ENCODE results near the gene PGK2. TPM values are rescaled to one million over a fixed set of nuclear protein-coding genes. Genes with fewer than 3 reads are reported as not detected.

Gene PGK2
- total and polyA plus RNA-seq, 8 donors = not detected

GRCh38 chr6:49815166-49815565, 28.1 kb upstream of the PGK2 start:
- H3K4me3 ChIP-seq = no peak overlapping the region

GRCh38 chr6:49813248-49813647, 26.2 kb upstream of the PGK2 start:
- Histone ChIP-seq H3K27me3 (no peaks in the 10 kb centered on the region), H3K4me1 (no peaks in the 10 kb centered on the region), H3K27ac (no peak overlapping the region), H3K4me3 (no peak overlapping the region), H3K9me3 (peaks cover 0 to 12% (median 3%) of the 10 kb centered on the region in 4 donors), H3K36me3 (no peaks in the 10 kb centered on the region)
- DNase-seq = no peak
- intact Hi-C loops (cut with DNase I; ENCODE audit: low total_unique reads) = no loop called here
- 70 to 89% (median 74%) methylated on average over 2 of the region's 2 CpGs for WGBS, 5 donors
- no peak for TF ChIP-seq CTCF (IDR thresholded peaks at IDR 0.05)
- TF ChIP-seq POLR2A (IDR thresholded peaks at IDR 0.05) = no peak
- TF ChIP-seq POLR2AphosphoS5 (IDR thresholded peaks at IDR 0.05) = no peak

More at GRCh38 chr6:49815166-49815565, 28.1 kb upstream of the PGK2 start:
- DNase-seq = no peak
- H3K27me3 ChIP-seq = no peaks in the 10 kb centered on the region
- intact Hi-C loops (cut with DNase I; ENCODE audit: low total_unique reads) = no loop called here
- TF ChIP-seq POLR2AphosphoS5 (IDR thresholded peaks at IDR 0.05) (no peak), POLR2A (IDR thresholded peaks at IDR 0.05) (no peak)
- no peaks in the 10 kb centered on the region for H3K36me3 ChIP-seq
- WGBS, 5 donors = 42 to 58% (median 49%) methylated on average over 2 of the region's 2 CpGs
- H3K27ac ChIP-seq = no peak overlapping the region
- H3K9me3 ChIP-seq = peaks cover 0 to 5% (median 2%) of the 10 kb centered on the region in 4 donors
- H3K4me1 ChIP-seq = no peaks in the 10 kb centered on the region

- WGBS, 5 donors = 81 to 90% (median 86%) methylated on average over 4 of the region's 4 CpGs
- no peak overlapping the region for H3K4me3 ChIP-seq
- TF ChIP-seq EP300 (IDR thresholded peaks at IDR 0.05) (no peak), POLR2A (IDR thresholded peaks at IDR 0.05) (no peak), POLR2AphosphoS5 (IDR thresholded peaks at IDR 0.05) (no peak), CTCF (IDR thresholded peaks at IDR 0.05) (no peak)
- H3K4me1 ChIP-seq = no peaks in the 10 kb centered on the region
- DNase-seq = no peak
- H3K27me3 ChIP-seq = no peaks in the 10 kb centered on the region
- intact Hi-C loops (cut with DNase I; ENCODE audit: low total_unique reads) = no loop called here
- H3K27ac ChIP-seq = no peak overlapping the region
- H3K9me3 ChIP-seq = peaks cover 0 to 12% (median 3%) of the 10 kb centered on the region in 4 donors
- no peaks in the 10 kb centered on the region for H3K36me3 ChIP-seq
These were observed 19.1 kb upstream of the PGK2 start for GRCh38 chr6:49806145-49806544.

- Histone ChIP-seq H3K4me3 (no peak overlapping the region), H3K4me1 (no peaks in the 10 kb centered on the region), H3K36me3 (no peaks in the 10 kb centered on the region), H3K9me3 (peaks cover 0 to 7% (median under 1%) of the 10 kb centered on the region in 4 donors), H3K27ac (no peak overlapping the region), H3K27me3 (no peaks in the 10 kb centered on the region)
- no peak for DNase-seq
- intact Hi-C loops (cut with DNase I; ENCODE audit: low total_unique reads) = no loop called here
- TF ChIP-seq CTCF (IDR thresholded peaks at IDR 0.05) (no peak), EP300 (IDR thresholded peaks at IDR 0.05) (no peak), POLR2A (IDR thresholded peaks at IDR 0.05) (no peak), POLR2AphosphoS5 (IDR thresholded peaks at IDR 0.05) (no peak)
- WGBS, 5 donors = 44 to 73% (median 62%) methylated on average over 2 to 3 of the region's 3 CpGs
These were observed 18.2 kb upstream of the PGK2 start for GRCh38 chr6:49805246-49805645.

GRCh38 chr6:49801525-49801924, 14.4 kb upstream of the PGK2 start:
- H3K4me3 ChIP-seq = no peak overlapping the region
- H3K27me3 ChIP-seq = no peaks in the 10 kb centered on the region
- WGBS, 5 donors = 90 to 96% (median 95%) methylated on average over 8 of the region's 8 CpGs
- no peak for TF ChIP-seq POLR2A (IDR thresholded peaks at IDR 0.05)
- no peak for TF ChIP-seq EP300 (IDR thresholded peaks at IDR 0.05)
- TF ChIP-seq POLR2AphosphoS5 (IDR thresholded peaks at IDR 0.05) = no peak
- no peak for TF ChIP-seq CTCF (IDR thresholded peaks at IDR 0.05)
- H3K9me3 ChIP-seq = no peaks in the 10 kb centered on the region
- no peak overlapping the region for H3K27ac ChIP-seq
- no peaks in the 10 kb centered on the region for H3K4me1 ChIP-seq
- DNase-seq = no peak
- intact Hi-C loops (cut with DNase I; ENCODE audit: low total_unique reads) = no loop called here
- no peaks in the 10 kb centered on the region for H3K36me3 ChIP-seq

Measured in stomach (tissue), 9 donors.